Activated CD8-positive, alpha-beta memory T cell treated with anti-CD3 and anti-CD28 coated beads for 36 hours (primary cell): ENCODE results near the gene CXorf58. TPM values are rescaled to one million over a fixed set of nuclear protein-coding genes. Genes with fewer than 3 reads are reported as not detected.
"Not testable (repeated sequence)": the region's sequence is repeated elsewhere in the genome, so short reads cannot be mapped to it uniquely, and the experiment has no call there.

Experiments used
- CTCF ChIA-PET: fragments of 350-600 bp; sonication (Branson Sonifier 250); formaldehyde crosslinking; loops from one replicate; lab custom pipeline; 2021; ENCODE audit warnings: antibody characterized with exemption; lab: Charles Lee
- POLR2A ChIA-PET: fragments of 350-600 bp; sonication (Branson Sonifier 250); formaldehyde crosslinking; loops from one replicate; lab custom pipeline; 2021; ENCODE audit warnings: antibody characterized with exemption; lab: Charles Lee
- total RNA-seq, 2 experiments: library from RNA; stranded (reverse); gene quantifications; one replicate each; pipeline ENCODE4 v1.2.3, GENCODE V29; 2021

Gene CXorf58, protein sequence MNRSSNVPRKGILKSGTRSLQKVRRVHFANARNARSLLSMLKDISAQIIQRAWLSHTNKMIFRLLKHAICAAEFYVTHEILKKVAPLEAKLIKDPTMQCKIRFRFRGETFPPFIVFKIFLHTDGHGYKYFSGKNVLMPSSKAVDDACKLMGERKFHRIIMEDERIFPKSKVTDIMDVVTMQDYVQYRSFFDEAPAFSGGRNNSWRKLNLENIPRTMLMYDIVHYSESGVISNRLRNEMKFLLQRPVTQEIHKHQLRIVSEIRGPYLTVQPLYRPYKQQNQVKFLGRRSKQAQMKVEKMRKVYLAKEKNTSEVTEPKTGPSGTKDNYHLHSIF
- not detected for total RNA-seq

DNA sequence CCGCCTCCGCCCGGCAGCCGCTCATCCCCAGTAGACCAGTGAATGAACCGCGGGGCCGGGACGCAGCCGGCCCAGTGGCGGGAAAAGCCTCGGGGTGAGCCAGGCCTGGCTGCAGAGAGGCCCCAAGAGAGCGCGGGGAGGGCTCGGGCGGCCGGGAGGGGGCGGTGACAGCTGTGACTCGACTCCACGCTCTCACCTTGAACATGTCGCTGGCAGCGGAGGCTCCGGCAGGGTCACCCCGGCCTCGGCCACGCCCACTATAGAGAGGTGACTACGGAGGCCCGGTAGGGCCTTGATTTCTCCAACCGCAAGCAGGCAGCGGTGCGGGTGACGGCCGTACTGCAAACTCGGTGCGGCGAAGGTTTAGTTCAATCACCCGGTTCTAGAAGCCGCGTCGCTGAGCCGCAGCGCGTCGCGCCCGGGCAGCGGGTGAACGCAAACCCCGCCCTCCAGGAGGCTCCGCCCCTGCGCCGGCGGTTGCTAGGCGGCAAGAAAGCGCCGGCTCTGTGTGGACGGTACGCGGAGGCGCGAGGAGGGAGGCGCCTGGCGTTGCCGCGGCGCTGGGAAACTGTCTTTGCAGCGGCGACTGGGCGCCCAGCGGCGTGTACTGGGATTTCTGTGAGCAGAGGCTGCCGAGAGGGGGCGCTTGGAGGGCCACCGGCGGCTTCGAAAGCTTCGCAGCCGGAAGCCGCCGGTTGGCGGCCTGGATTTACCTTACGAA is at the start of gene CXorf58, which contains the start of gene APOO:
Gene CXorf58, plus strand, starts transcription at position 509 of the 721 bp plus-strand sequence. CDS start 2,297 bp downstream, outside the sequence.
Gene APOO, minus strand, starts transcription at position 441 of the 721 bp plus-strand sequence. Its CDS starts 236 bp downstream, at position 205.
- CTCF ChIA-PET: interaction anchor here (0.8 to 4.4 kb wide), 6 partner anchors 22 to 214 kb away, joined by 3 to 31 read pairs (median 4); partner anchors contain the start of gene EIF2S3
- POLR2A ChIA-PET: interaction anchor here (0.6 to 1.9 kb wide), 4 partner anchors 118 to 147 kb away, joined by 3 to 10 read pairs (median 4); partner anchors contain the start of gene EIF2S3

DNA sequence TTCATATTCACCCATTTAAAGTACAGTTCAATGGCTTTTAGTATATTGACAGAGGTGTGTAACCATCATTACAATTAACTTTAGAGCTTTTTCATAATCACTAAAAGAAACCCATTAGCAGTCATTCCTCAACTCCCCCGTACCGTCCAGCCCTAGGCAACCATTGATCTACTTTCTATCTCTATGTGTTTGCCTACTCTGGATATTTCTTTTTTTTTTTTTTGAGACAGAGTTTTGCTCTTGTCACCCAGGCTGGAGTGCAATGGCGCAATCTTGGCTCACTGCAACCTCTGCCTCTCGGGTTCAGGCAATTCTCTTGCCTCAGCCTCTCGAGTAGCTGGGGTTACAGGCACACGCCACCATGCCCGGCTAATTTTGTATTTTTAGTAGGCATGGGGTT is 48.6 kb upstream of the CXorf58 start:
- POLR2A ChIA-PET, CTCF ChIA-PET: not testable (repeated sequence)

DNA sequence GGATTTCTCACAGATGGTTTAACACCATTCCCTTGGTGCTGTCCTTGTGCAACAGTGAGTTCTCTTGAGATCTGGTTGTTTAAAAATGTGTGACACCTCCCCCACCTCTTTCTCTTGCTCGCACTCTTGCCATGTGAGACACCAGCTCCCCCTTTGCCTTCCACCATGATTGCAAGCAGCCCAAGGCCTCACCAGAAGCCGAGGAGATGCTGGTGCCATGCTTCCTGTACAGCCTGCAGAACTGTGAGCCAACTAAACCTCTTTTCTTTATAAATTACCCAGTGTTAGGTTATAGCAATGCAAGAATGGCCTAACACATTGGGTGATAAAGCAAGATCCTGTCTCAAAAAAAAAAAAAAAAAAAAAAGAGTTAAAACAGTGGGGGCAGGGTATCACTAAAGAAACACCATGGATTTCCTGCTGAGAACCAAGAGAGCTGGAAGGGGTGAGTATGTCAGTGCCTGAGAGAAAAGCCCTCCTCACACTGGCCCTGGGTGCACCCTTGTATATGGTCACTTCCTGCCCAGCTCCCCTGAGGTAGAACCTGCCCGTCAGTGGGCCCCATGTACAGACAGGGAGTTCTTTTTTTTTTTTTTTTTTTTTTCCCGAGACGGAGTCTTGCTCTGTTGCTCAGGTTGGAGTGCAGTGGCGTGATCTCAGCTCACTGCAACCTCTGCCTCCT is 46.5 kb upstream of the CXorf58 start:
- CTCF ChIA-PET: no interaction called here
- POLR2A ChIA-PET: interaction anchor here (0.6 to 0.7 kb wide), 4 partner anchors 40 to 937 kb away, joined by 4 to 7 read pairs (median 4); no protein-coding TSS in a partner anchor

DNA sequence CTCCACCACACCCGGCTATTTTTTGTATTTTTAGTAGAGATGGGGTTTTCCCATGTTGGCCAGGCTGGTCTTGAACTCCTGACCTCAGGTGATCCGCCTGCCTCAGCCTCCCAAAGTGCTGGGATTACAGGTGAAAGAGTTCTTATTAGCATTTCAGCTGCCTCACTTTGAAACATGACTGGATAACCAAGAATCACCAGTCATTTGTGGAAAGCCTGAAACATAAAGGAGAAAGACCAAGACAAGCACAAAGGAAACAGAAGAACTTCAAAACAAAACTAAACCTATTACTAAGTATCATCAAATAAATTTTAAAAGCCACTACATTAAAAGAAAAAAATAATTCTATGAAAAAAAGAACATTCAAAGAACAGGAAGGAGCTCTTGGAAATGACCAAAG is 45.9 kb upstream of the CXorf58 start:
- CTCF ChIA-PET: not testable (repeated sequence)
- POLR2A ChIA-PET: interaction anchor here (0.6 to 0.7 kb wide), 2 partner anchors 131 to 162 kb away, joined by 4 to 5 read pairs; no protein-coding TSS in a partner anchor

DNA sequence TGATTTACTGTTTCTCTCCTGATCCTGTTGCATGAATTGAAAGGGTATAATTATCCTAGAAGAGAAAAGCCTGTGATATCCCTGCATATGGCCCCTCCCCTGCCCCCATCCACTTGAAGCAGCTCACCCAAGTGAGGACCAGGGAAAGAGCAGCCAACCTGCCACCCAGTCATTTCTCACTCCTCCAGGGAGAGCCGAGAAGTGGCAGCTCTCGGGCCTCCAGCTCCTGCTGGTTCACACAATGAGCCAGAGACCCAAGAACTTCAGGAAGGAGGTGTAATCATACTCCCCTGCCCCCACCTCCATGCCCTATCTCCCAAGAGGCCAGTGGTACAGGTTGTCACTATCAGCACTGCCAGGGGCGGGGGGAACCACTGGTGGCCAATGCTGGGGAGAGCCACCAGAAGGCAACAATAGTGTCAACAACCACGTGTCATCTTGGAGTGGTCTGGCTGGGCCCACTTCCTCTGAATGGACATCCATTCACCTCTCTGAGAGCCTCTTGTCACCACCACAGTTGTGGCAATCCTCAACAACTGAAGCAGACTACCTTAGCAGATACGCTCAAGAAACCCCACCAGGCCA is 43.0 kb upstream of the CXorf58 start:
- ChIA-PET POLR2A (no interaction called here), CTCF (no interaction called here)

DNA sequence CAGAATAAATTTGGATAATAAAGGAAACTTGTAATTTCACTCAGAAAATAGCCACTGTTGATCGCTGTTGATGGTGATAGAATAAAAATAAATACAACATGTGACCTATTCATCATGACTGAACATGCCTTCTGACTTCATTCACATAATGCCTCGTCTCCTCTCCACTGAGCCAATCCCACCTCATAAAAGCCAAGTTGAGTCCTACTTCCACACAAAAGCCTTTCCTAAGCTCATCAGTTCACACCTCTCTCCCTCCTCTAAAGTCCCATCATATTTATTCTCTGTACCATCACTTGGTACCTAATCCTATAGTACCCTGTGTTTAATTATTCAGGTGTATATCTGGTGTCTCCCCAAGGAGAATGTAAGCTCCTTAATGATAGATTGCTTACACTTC is 37.8 kb upstream of the CXorf58 start:
- ChIA-PET CTCF (no interaction called here), POLR2A (no interaction called here)

DNA sequence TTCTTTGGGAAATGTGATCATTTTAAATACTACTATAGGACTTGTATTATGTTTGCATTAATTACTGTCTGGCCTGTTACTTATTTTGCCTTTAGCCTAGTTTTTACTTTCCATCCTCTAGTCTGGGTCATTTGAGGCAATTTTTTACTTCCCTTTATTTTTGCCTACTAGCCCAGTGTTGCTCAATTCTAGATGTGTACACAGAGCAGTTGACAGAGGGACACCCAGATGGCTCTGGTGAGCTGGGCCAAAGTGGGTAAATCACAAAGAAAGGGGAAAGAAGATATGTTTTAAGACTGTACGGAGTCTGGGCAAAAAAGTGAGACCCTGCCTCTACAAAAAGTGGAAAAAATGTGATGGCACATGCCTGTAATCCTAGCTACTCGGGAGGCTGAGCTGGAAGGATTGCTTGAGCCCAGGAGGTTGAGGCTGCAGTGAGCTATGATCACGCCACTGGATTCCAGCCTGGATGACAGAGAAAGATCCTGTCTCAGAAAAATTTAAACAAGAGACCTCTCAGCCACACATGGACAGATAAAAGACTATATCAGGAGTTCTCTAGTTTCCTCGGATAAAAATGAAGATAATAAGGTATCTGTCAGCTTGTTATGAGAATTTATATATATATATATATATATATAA is 35.8 kb upstream of the CXorf58 start:
- ChIA-PET CTCF (no interaction called here), POLR2A (no interaction called here)

DNA sequence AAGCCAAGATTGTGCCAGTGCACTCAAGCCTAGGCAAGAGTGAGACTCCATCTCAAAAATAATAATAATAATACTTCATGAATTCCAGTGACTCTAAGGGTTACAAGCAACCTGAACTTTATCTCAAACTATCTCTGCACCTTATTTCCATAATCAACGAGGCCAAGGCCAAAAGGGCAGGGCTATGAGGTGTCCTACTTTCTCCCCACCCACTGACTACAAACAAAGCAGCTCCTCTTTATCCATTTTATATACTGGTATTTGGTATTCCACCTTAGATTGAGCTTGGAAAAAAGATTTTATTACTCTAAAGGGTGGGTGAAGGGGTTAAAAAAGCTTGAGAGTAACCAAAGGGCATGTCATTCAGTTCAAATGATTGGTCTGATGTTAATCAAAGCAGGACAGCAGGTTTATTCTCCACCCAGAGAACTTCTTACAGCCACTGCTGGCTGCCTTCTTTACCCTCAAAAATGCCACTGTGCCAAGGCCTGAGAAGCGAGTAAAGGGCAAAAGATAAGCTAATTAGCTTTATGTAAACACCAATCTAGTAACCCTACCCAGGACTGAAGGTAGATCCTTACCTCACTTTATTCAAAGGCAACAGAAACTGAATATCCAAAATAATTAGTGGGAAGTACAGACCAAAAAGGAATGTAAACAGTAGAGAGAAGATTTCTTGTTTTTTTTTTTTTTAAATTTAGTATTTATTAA is 28.3 kb upstream of the CXorf58 start:
- ChIA-PET CTCF (no interaction called here), POLR2A (no interaction called here)

DNA sequence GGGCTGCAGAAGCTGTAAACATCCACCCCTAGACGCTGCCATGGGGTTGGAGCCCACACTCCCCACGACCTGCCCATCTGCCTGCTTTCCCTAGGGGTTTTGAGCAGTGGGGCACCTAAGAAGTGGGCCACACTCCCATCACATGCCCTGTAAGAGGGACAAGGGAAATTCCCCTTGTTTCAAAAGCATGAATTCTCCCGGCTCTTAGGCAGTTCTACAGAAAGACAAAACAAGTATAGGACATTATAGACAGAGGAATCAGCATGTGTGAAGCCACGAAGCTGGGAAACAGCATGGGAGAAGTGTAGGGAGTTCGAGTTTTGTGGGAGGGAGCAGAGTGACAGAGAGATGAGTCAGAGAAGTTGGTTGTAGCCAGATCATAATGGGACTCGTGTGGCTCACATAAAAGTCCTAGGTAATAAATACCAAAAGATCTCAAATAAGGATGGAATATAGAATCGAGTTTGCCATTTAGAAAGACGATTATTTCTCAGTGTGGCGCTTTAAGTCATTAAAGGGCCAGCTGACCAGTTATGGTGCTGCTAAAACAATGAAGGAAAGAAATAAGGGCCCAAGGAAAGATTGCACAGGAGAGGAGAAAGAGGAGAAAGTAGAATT is 24.0 kb upstream of the CXorf58 start:
- ChIA-PET CTCF (no interaction called here), POLR2A (interaction anchor here (0.6 kb wide), 1 partner anchor 53 kb away, joined by 4 read pairs; no protein-coding TSS in a partner anchor)

DNA sequence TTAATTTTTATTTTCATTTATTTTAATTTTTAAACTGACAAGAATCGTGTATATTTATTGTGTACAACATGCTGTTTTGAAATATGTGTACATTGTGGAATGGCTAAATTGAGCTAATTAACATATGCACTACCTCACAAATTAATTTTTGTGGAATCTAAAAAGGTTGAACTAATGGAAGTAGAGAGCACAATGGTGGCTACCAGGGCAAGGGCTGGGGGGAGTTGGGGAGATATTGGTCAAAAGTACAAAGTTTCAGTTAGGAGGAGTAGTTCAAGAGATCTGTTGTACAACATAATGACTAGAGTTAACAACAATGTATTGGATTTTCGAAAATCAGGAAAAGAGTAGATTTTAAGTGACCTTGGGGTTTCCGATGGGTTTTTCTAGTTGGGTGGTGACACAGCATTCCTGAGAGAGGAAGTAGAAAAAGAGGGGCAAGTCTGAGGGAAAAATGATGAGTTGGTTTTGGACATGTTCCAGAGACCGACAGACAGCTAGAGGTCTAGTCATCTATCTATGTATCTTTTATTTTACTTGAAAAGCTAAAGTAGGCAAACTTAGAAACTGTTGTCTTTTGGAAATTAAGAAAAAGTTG is 23.3 kb upstream of the CXorf58 start:
- ChIA-PET CTCF (no interaction called here), POLR2A (no interaction called here)

DNA sequence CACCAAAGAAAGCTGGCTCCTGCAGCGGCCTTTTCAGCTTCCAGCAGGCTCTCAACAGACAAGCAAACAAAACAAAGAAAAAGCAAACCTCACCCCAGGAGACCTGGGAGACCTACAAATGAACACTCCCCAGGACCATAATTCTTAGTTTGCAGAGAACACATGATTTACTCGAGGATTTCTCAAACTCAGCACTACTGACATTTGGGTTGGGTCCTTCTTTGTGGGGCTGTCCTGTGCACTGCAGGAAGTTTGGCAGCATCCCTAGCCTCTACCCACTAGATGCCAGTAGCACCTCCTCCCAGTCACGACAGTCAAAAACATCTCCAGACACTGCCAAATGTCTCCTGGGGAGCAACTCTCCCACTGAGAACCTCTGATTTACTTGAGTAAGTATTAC is 22.0 kb upstream of the CXorf58 start:
- CTCF ChIA-PET: no interaction called here
- POLR2A ChIA-PET: no interaction called here

DNA sequence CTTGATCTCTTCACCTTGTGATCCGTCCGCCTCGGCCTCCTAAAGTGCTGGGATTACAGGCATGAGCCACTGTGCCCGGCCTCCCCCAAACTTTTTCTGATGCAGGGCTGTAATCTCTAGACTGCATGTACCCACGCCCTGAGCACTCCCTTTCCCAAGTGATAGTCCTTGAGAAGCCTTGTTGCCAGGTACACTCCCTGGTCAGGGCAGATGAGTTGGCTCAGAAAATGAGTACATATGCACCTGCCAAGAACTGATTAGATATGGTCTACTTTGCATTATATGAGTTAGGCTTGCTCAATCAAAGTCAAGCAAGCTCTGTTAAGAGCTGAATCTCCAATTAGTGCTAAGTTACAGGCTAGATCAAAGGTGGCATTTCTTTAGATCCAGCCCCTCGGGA is 20.4 kb upstream of the CXorf58 start:
- ChIA-PET POLR2A (no interaction called here), CTCF (no interaction called here)

DNA sequence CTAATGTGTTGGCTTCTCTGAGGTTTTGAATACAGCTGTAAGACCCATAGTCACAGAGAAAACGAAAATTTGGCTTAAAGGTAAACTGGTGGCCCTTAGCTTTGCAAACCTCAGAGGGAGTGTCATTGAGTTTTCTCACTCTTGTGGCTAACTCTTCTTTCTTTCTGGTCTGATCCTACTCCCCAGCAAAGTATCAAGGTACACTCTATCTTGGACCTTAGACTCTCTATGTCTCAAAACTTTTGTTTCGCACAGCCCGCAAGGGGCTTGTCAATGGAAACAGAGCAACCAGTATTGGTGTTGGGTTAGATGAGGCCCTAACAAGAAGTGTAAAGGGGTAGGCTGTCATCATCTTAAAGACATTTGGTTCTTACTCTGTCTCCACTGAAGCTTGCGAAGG is 19.9 kb upstream of the CXorf58 start:
- ChIA-PET CTCF (no interaction called here), POLR2A (no interaction called here)

DNA sequence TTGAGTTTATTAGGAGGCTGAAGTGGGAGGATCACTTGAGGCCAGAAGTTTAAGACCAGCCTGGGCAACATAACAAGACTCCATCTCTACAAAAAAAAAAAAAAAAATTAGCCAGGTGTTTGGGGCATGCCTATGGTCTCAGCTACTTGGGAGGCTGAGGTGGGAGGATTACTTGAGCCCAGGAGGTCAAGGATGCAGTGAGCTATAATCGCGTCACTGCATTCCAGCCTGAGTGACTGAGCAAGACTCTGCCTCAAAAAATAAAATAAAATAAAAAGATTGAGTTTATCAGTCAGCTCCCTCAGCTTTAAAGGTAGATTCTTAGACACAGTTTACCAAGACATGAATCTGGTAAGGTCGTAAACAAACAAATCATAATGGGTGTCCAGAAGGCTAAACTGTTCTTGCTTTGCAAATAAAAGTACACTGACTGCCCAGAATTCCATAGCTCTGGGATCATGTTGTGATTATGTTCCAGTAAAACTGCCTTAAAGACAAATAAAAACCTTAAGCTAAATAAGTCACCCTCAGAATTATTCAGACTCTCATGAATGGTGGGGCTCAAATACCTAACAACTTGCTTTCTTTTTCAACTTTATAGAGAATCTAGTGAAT is 18.8 kb upstream of the CXorf58 start:
- ChIA-PET CTCF (interaction anchor here (0.7 kb wide), 1 partner anchor 150 kb away, joined by 3 read pairs; no protein-coding TSS in a partner anchor), POLR2A (no interaction called here)

DNA sequence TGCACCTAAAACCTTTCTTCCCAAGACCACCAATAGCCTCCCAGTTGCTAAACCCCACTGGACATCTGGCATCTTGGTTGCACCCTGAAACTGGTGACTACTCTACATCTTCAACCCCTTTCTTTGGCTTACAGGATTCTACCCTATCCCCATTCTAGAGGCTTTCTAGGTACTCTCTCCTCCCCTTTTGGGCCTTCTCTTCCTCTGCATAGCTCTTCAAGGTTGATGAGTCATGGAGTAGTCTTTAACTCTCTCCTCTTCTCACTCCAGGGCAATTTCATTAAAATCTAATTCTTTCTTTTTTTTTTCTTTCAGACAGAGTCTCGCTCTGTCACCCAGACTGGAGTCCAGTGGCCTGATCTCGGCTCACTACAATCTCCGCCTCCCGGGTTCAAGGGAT is 16.9 kb upstream of the CXorf58 start:
- POLR2A ChIA-PET: no interaction called here
- CTCF ChIA-PET: no interaction called here

DNA sequence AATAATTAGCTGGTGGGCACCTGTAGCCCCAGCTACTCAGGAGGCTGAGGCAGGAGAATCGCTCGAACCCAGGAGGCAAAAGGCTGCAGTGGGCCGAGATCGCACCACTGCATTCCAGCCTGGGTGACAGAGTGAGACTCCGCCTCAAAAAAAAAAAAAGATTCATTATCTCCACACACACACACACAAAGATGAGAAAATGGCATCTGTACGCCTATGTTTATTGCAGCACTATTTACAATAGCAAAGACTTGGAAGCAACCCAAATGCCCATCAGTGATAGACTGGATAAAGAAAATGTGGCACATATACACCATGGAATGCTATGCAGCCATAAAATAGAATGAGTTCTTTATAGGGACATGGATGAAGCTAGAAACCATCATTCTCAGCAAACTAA is 12.8 kb upstream of the CXorf58 start:
- CTCF ChIA-PET, POLR2A ChIA-PET: not testable (repeated sequence)

DNA sequence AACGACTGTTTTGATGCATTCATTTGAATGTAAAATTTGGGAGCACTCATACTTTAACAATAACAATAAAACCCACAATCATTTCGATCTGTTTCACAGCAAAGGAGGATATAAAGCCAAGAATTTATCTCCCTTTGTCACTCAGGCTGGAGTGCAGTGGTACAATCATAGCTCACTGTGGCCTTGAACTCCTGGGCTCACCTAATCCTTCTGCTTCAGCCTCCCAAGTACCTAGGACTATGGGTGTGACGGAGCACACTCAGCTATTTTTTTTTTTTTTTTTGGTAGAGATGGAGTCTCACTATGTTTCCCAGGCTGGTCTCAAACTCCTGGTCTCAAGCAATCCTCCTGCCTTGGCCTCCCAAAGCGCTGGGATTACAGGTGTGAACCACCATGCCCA is 11.3 kb upstream of the CXorf58 start:
- CTCF ChIA-PET, POLR2A ChIA-PET: not testable (repeated sequence)
